Hepatocyte (in vitro differentiated cells): ENCODE measurements around the gene ANTXR2. TPM values are rescaled to one million over a fixed set of nuclear protein-coding genes. Genes with fewer than 3 reads are reported as not detected.

Experiments used
- DNase-seq: peaks from one replicate; pipeline ENCODE4 v3.0.0-alpha.2; 2016; ENCODE audit warnings: low spot score
- H2AFZ ChIP-seq: fragments of 200-600 bp; sonication (generic); 2 replicates; pipeline ENCODE4 v1.6.0; 2016; ENCODE audit warnings: antibody characterized with exemption, mild to moderate bottlenecking
- H3K27ac ChIP-seq: fragments of 200-600 bp; sonication (generic); 2 replicates; pipeline ENCODE4 v1.5.1; 2016; ENCODE audit warnings: mild to moderate bottlenecking
- H3K27me3 ChIP-seq: fragments of 200-600 bp; sonication (generic); 2 replicates; pipeline ENCODE4 v1.6.1; 2016
- H3K36me3 ChIP-seq: fragments of 200-600 bp; sonication (generic); replicated peaks from 2 replicates; pipeline ENCODE4 v1.5.1; 2016; ENCODE audit warnings: low read depth; ENCODE audit not compliant: insufficient read depth
- H3K4me1 ChIP-seq: fragments of 200-600 bp; sonication (generic); 2 replicates; pipeline ENCODE4 v1.5.1; 2016; ENCODE audit warnings: mild to moderate bottlenecking, moderate library complexity; ENCODE audit not compliant: insufficient read depth
- H3K4me2 ChIP-seq: fragments of 200-600 bp; sonication (generic); 2 replicates; pipeline ENCODE4 v1.6.0; 2016
- H3K4me3 ChIP-seq: fragments of 200-600 bp; sonication (generic); 2 replicates; pipeline ENCODE4 v1.5.1; 2016; ENCODE audit warnings: mild to moderate bottlenecking
- H3K79me2 ChIP-seq: fragments of 200-600 bp; sonication (generic); 2 replicates; pipeline ENCODE4 v1.6.0; 2017; ENCODE audit warnings: mild to moderate bottlenecking
- H3K9me2 ChIP-seq: fragments of 200-600 bp; sonication (generic); replicated peaks from 2 replicates; pipeline ENCODE4 v1.6.0; 2017; ENCODE audit warnings: mild to moderate bottlenecking; ENCODE audit not compliant: insufficient read depth
- H3K9me3 ChIP-seq: fragments of 200-600 bp; sonication (generic); 2 replicates; pipeline ENCODE4 v1.5.1; 2016; ENCODE audit warnings: low read depth, mild to moderate bottlenecking
- H4K20me1 ChIP-seq: fragments of 200-600 bp; sonication (generic); 2 replicates; pipeline ENCODE4 v1.6.0; 2016; ENCODE audit warnings: mild to moderate bottlenecking; ENCODE audit not compliant: insufficient read depth, poor library complexity, severe bottlenecking
- CTCF ChIP-seq: fragments of 200-600 bp; sonication (generic); IDR thresholded peaks from 2 replicates; pipeline ENCODE4 v1.5.1; 2016; ENCODE audit warnings: antibody characterized with exemption, mild to moderate bottlenecking; ENCODE audit not compliant: poor library complexity
- EZH2 ChIP-seq: fragments of 200-600 bp; sonication (generic); IDR thresholded peaks from 2 replicates; pipeline ENCODE4 v1.6.1; 2016; ENCODE audit warnings: antibody characterized with exemption, mild to moderate bottlenecking, borderline replicate concordance
- EZH2phosphoT487 ChIP-seq: fragments of 200-600 bp; sonication (generic); IDR thresholded peaks from one replicate; pipeline ENCODE4 v1.6.1; 2018; ENCODE audit warnings: antibody characterized with exemption, mild to moderate bottlenecking, low read depth, moderate library complexity; ENCODE audit not compliant: unreplicated experiment, severe bottlenecking
- WGBS: methylation state at CpG from one replicate; pipeline ENCODE4 v1.1.6; 2016; ENCODE audit warnings: low lambda C conversion rate; ENCODE audit errors: missing lambda C conversion rate; 5-methylcytosine and 5-hydroxymethylcytosine counted together
- polyA plus RNA-seq: library from polyadenylated mRNA; unstranded; fragments of >200 nt; fragmentation: Nextera tagmentation; extraction: Ambion mirVana; gene quantifications from 2 replicates; pipeline ENCODE4 v1.2.1, GENCODE V29; 2016
- total RNA-seq: library from RNA; depleted of rRNA; stranded (reverse); fragments of >200 nt; gene quantifications from 2 replicates; pipeline ENCODE4 v1.2.3, GENCODE V29; 2014

The ANTXR2 gene
- total and polyA plus RNA-seq, 2 experiments from 2014 or later, result 25.2 to 46.5 TPM

- H3K36me3 ChIP-seq, result no peaks in the 10 kb centered on the region
These were observed 7.4 kb downstream of the ANTXR2 start for GRCh38 chr4:80065601-80066000.

GRCh38 chr4:80062527-80062926, 10.5 kb downstream of the ANTXR2 start:
- WGBS, result 92% methylated on average over 3 of the region's 3 CpGs
- no peak for DNase-seq
- H3K79me2 ChIP-seq, result no peaks in the 10 kb centered on the region

More at GRCh38 chr4:80065601-80066000, 7.4 kb downstream of the ANTXR2 start:
- 85% methylated on average over 2 of the region's 2 CpGs for WGBS
- no peak for TF ChIP-seq CTCF
- TF ChIP-seq EZH2, result no peak
- TF ChIP-seq EZH2phosphoT487, result no peak
- H3K4me2 ChIP-seq, result no peak overlapping the region
- H2AFZ ChIP-seq, result no peak overlapping the region
- no peaks in the 10 kb centered on the region for H3K9me3 ChIP-seq
- no peak overlapping the region for H3K4me3 ChIP-seq
- peaks cover 6% of the 10 kb centered on the region for H3K79me2 ChIP-seq
- H3K27ac ChIP-seq, result no peak overlapping the region
- H3K9me2 ChIP-seq, result no peaks in the 10 kb centered on the region
- peaks cover 7% of the 10 kb centered on the region for H3K4me1 ChIP-seq
- no peaks in the 10 kb centered on the region for H4K20me1 ChIP-seq
- no peaks in the 10 kb centered on the region for H3K27me3 ChIP-seq
- no peak for DNase-seq

GRCh38 chr4:80060804-80061203, 12.2 kb downstream of the ANTXR2 start:
- DNase-seq, result no peak
- Histone ChIP-seq H2AFZ (no peak overlapping the region), H3K4me3 (no peak overlapping the region), H3K27ac (no peak overlapping the region), H4K20me1 (no peaks in the 10 kb centered on the region), H3K9me2 (no peaks in the 10 kb centered on the region), H3K36me3 (no peaks in the 10 kb centered on the region), H3K79me2 (no peaks in the 10 kb centered on the region), H3K27me3 (no peaks in the 10 kb centered on the region), H3K4me1 (no peaks in the 10 kb centered on the region), H3K9me3 (no peaks in the 10 kb centered on the region), H3K4me2 (no peak overlapping the region)
- TF ChIP-seq EZH2phosphoT487 (no peak), CTCF (no peak), EZH2 (no peak)
- WGBS, result 98% methylated on average over 4 of the region's 4 CpGs

More at GRCh38 chr4:80062527-80062926, 10.5 kb downstream of the ANTXR2 start:
- H3K36me3 ChIP-seq, result no peaks in the 10 kb centered on the region
- TF ChIP-seq EZH2phosphoT487 (no peak), EZH2 (no peak), CTCF (no peak)
- H3K27me3 ChIP-seq, result no peaks in the 10 kb centered on the region
- no peaks in the 10 kb centered on the region for H3K4me1 ChIP-seq
- no peak overlapping the region for H3K4me3 ChIP-seq
- no peaks in the 10 kb centered on the region for H3K9me3 ChIP-seq
- no peaks in the 10 kb centered on the region for H4K20me1 ChIP-seq
- no peak overlapping the region for H2AFZ ChIP-seq
- H3K9me2 ChIP-seq, result no peaks in the 10 kb centered on the region
- H3K27ac ChIP-seq, result no peak overlapping the region
- H3K4me2 ChIP-seq, result no peak overlapping the region

GRCh38 chr4:80058740-80059139, 14.3 kb downstream of the ANTXR2 start:
- Histone ChIP-seq H3K27me3 (no peaks in the 10 kb centered on the region), H2AFZ (no peak overlapping the region), H4K20me1 (no peaks in the 10 kb centered on the region), H3K79me2 (no peaks in the 10 kb centered on the region), H3K9me3 (no peaks in the 10 kb centered on the region), H3K9me2 (no peaks in the 10 kb centered on the region), H3K4me1 (no peaks in the 10 kb centered on the region), H3K36me3 (no peaks in the 10 kb centered on the region), H3K4me2 (no peak overlapping the region), H3K4me3 (no peak overlapping the region), H3K27ac (no peak overlapping the region)
- 95% methylated on average over 2 of the region's 2 CpGs for WGBS
- TF ChIP-seq CTCF (no peak), EZH2phosphoT487 (no peak), EZH2 (no peak)
- DNase-seq, result no peak
